NT2/D1 (cell line): Measurements from ENCODE around the gene SORBS2.
"Not testable (repeated sequence)": the region's sequence is repeated elsewhere in the genome, so short reads cannot be mapped to it uniquely, and the experiment has no call there.

Experiments
- DNase-seq: peaks from one replicate; pipeline ENCODE4 v3.0.0-alpha.2; 2011; ENCODE audit warnings: low read depth, low spot score
- H3K27me3 ChIP-seq: 2 replicates; pipeline ENCODE4 v1.6.0; 2011; ENCODE audit warnings: mild to moderate bottlenecking; ENCODE audit not compliant: insufficient read length, insufficient read depth
- H3K36me3 ChIP-seq: 2 replicates; pipeline ENCODE4 v1.6.1; 2011; ENCODE audit warnings: mild to moderate bottlenecking, low read length, mixed read lengths; ENCODE audit not compliant: insufficient read depth, insufficient read length
- H3K4me1 ChIP-seq: 2 replicates; pipeline ENCODE4 v1.5.1; 2011; ENCODE audit not compliant: insufficient read depth, insufficient read length
- H3K4me3 ChIP-seq: 2 replicates; pipeline ENCODE4 v1.5.1; 2011; ENCODE audit warnings: low read depth; ENCODE audit not compliant: insufficient read length
- H3K9ac ChIP-seq: 2 replicates; pipeline ENCODE4 v1.6.0; 2011; ENCODE audit warnings: low read depth; ENCODE audit not compliant: insufficient read length
- H3K9me3 ChIP-seq: 2 replicates; pipeline ENCODE4 v1.5.1; 2011; ENCODE audit warnings: mild to moderate bottlenecking, low read length; ENCODE audit not compliant: insufficient read depth
- SUZ12 ChIP-seq: IDR thresholded peaks from 2 replicates; pipeline ENCODE4 v1.6.1; 2011; ENCODE audit not compliant: insufficient read length, insufficient read depth; ENCODE audit errors: extremely low read depth
- YY1 ChIP-seq: IDR thresholded peaks from 2 replicates; pipeline ENCODE4 v1.6.1; 2011; ENCODE audit not compliant: insufficient read length, insufficient read depth
- ZNF274 ChIP-seq: IDR thresholded peaks from 2 replicates; pipeline ENCODE4 v1.6.1; 2011; ENCODE audit warnings: mild to moderate bottlenecking, low read depth, low read length

Gene SORBS2

DNA sequence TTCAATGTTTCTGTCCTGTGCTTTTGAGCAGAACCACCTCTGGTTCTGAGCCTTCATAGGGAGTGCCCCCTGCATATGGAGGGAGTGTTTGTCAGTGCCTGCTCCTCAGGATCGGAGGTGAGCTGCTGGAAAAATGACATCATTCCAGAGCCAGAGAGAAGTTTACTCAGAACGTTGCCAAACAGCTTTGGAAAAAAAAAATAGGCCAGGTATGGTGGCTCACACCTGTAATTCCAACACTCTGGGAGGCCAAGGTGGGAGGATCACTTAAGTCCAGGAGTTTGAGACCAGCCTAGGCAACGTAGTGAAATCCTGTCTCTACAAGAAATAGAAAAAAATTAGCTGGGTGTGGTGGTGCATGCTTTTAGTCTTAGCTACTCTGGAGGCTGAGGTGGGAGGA, 249.5 kb downstream of the SORBS2 start:
- Histone ChIP-seq H3K4me3 (no peak overlapping the region), H3K4me1 (peaks cover 2% of the 10 kb centered on the region), H3K27me3 (no peaks in the 10 kb centered on the region), H3K9me3 (peaks cover 10% of the 10 kb centered on the region), H3K9ac (no peak overlapping the region), H3K36me3 (no peaks in the 10 kb centered on the region)
- TF ChIP-seq SUZ12 = no peak
- TF ChIP-seq YY1 = no peak
- no peak for TF ChIP-seq ZNF274
- DNase-seq = no peak

DNA sequence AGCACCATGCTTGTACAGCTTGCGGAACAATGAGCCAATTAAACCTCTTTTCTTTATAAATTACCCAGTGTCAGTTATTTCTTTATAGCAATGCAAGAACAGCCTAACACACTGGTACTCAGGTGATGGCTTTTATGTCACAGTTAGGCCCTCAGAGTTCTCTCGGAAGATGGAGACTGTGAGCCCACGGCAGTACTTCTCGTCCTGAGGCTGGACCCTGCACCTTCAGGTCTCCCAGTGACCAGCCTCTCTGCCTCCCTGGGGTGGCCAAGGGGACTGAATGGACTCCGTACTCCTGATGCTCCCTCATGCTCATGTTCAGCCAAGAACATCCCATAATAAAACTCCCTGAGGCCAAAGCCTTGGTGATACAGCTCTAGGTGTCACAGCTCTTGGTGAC, 251.7 kb downstream of the SORBS2 start:
- no peaks in the 10 kb centered on the region for H3K36me3 ChIP-seq
- TF ChIP-seq ZNF274 (no peak), YY1 (no peak), SUZ12 (no peak)
- H3K4me3 ChIP-seq = no peak overlapping the region
- peaks cover 6% of the 10 kb centered on the region for H3K9me3 ChIP-seq
- H3K9ac ChIP-seq = no peak overlapping the region
- H3K27me3 ChIP-seq = no peaks in the 10 kb centered on the region
- no peak for DNase-seq
- peaks cover 2% of the 10 kb centered on the region for H3K4me1 ChIP-seq

GRCh38 chr4:185559915-185560281, 252.1 kb downstream of the SORBS2 start:
- peaks cover 2% of the 10 kb centered on the region for H3K4me1 ChIP-seq
- TF ChIP-seq ZNF274 (no peak), SUZ12 (no peak)

DNA sequence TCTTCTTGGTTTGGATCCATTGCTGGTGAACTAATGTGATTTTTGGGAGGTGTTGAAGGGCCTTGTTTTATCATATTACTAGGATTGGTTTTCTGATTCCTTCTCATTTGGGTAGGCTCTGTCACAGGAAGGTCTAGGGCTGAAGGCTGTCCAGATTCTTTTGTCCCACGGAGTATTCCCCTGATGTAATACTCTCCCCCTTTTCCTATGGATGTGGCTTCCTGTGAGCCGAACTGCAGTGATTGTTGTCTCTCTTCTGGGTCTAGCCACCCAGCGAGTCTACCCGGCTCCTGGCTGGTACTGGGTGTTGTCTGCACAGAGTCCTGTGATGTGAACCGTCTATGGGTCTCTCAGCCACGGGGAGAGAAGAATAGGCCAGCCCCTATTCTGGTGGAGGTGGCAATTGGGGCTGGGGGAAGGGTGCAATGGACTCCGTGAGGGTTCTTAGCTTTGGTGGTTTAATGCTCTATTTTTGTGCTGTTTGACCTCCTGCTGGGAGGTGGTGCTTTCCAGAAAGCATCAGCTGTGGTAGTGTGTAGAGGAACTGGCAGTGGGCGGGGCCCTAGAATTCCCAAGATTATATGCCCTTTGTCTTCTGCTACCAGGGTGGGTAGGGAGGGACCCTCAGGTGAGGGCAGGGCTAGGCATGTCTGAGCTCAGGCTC, 252.6 kb downstream of the SORBS2 start:
- H3K9ac ChIP-seq, H3K36me3 ChIP-seq, H3K4me1 ChIP-seq, H3K4me3 ChIP-seq, DNase-seq, H3K9me3 ChIP-seq, H3K27me3 ChIP-seq: not testable (repeated sequence)

More at GRCh38 chr4:185559915-185560281, 252.1 kb downstream of the SORBS2 start:
- Histone ChIP-seq H3K4me3 (no peak overlapping the region), H3K9ac (no peak overlapping the region), H3K9me3 (peaks cover 2% of the 10 kb centered on the region), H3K27me3 (no peaks in the 10 kb centered on the region), H3K36me3 (no peaks in the 10 kb centered on the region)
- DNase-seq = no peak

DNA sequence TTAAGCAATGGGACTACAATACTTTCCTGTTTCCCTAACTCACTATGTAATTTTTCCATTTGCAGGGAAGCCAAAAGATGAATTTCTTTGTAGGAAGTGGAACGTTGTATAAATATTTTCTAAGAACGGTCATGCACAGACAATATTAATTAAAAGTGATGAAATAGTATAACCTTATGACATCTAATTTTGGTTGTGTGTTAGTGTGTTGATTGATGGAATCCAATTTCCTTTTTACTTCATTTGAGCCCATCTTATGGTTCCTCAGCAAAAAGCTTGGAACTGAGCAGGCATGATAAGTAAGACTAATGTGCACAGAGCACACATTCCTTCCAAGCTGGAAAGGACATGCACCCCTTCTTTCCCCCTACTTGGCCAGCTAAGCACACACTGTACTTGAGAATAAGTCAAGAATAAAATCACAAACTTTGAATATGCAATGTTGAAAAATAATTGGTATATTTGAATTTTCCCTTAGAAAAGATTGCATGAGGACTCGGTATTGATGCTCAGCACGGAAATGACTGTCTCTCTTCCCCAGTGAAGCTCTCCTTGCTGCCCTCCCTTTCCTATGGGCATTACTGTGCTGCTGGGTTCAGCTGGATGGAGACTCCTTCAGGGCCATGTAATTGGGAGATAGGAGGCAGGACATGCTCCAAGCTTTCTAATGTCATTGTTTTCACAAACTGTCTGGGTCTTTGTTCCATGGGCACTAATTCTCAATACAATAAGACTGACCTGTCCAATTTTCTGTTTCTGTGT, 257.4 kb downstream of the SORBS2 start:
- no peak for TF ChIP-seq YY1
- no peak for TF ChIP-seq ZNF274
- no peak for TF ChIP-seq SUZ12
- H3K36me3 ChIP-seq = no peaks in the 10 kb centered on the region
- no peaks in the 10 kb centered on the region for H3K9me3 ChIP-seq
- H3K27me3 ChIP-seq = no peaks in the 10 kb centered on the region
- no peak overlapping the region for H3K4me3 ChIP-seq
- H3K9ac ChIP-seq = no peak overlapping the region
- no peaks in the 10 kb centered on the region for H3K4me1 ChIP-seq
- DNase-seq = no peak

GRCh38 chr4:185552254-185552653, 259.7 kb downstream of the SORBS2 start:
- H3K27me3 ChIP-seq = no peaks in the 10 kb centered on the region
- no peaks in the 10 kb centered on the region for H3K9me3 ChIP-seq
- no peak for DNase-seq
- TF ChIP-seq YY1 = no peak
- TF ChIP-seq ZNF274 = no peak
- no peak for TF ChIP-seq SUZ12
- H3K9ac ChIP-seq = no peak overlapping the region
- no peaks in the 10 kb centered on the region for H3K36me3 ChIP-seq
- H3K4me3 ChIP-seq = no peak overlapping the region
- no peaks in the 10 kb centered on the region for H3K4me1 ChIP-seq

DNA sequence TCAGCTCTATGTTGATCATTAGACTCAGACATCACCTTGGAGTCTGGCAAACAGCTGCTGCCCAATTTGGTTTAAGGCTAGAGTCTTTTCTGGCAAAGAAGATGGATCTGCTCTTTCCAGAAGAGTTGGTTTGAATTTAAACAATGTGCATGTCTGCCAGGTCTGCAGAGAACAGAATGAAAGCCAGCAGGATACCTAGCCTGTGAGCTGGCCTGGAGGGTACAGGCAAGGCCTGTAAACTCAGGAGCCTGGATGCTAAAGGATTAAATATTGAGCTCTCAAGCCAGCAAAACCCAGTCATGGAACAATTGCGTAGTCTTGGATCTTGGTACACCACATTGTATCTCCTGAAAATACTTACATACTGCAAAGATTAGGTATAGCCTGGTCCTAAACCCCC, 261.1 kb downstream of the SORBS2 start:
- H3K36me3 ChIP-seq = no peaks in the 10 kb centered on the region
- no peak for TF ChIP-seq YY1
- TF ChIP-seq SUZ12 = no peak
- no peak for TF ChIP-seq ZNF274
- no peak overlapping the region for H3K4me3 ChIP-seq
- H3K9ac ChIP-seq = no peak overlapping the region
- no peaks in the 10 kb centered on the region for H3K27me3 ChIP-seq
- DNase-seq = no peak
- H3K9me3 ChIP-seq = no peaks in the 10 kb centered on the region
- no peaks in the 10 kb centered on the region for H3K4me1 ChIP-seq
